Measurements from ENCODE around the gene CNIH2. TPM values are rescaled to one million over a fixed set of nuclear protein-coding genes. Genes with fewer than 3 reads are reported as not detected.

CNIH2 gene
- total and polyA plus RNA-seq, 2 of the 13 experiments (the other 11 are each of a cell fraction or from before 2014, with no cell fraction given): 0.60 to 0.69 TPM

- TF ChIP-seq SETDB1 (CRISPR knock-in tag; IDR thresholded peaks at IDR 0.05; ENCODE audit: borderline replicate concordance): no peak
- TF ChIP-seq CENPX (CRISPR knock-in tag; IDR thresholded peaks at IDR 0.05): no peak
- TF ChIP-seq ZNF510 (CRISPR knock-in tag; IDR thresholded peaks at IDR 0.05; ENCODE audit: low read depth): peak; percentile 89
- peak; percentile 18; the same call in 1 of the 2 replicates for TF ChIP-seq KLF12 (CRISPR knock-in tag; IDR thresholded peaks at IDR 0.05; ENCODE audit: borderline replicate concordance)
- peak; percentile 70 for TF ChIP-seq GATAD2A (CRISPR knock-in tag; IDR thresholded peaks at IDR 0.05)
- TF ChIP-seq ZFP37 (CRISPR knock-in tag; IDR thresholded peaks at IDR 0.05; ENCODE audit: borderline replicate concordance): no peak
- no peak for TF ChIP-seq GPN1 (CRISPR knock-in tag; IDR thresholded peaks at IDR 0.05; ENCODE audit: borderline replicate concordance)
- TF ChIP-seq YY1 (IDR thresholded peaks at IDR 0.05; ENCODE audit: insufficient read depth, insufficient replicate concordance, low read depth, low read length): peak; percentile 39
- TF ChIP-seq ZNF841 (CRISPR knock-in tag; IDR thresholded peaks at IDR 0.05; ENCODE audit: borderline replicate concordance): no peak
- no peak for TF ChIP-seq HES4 (CRISPR knock-in tag; IDR thresholded peaks at IDR 0.05; ENCODE audit: borderline replicate concordance)
- peak; percentile 35; the same call in 1 of the 2 replicates for TF ChIP-seq FOXA3 (CRISPR knock-in tag; IDR thresholded peaks at IDR 0.05)
- TF ChIP-seq NONO (IDR thresholded peaks at IDR 0.05): no peak
- TF ChIP-seq NONO (CRISPR knock-in tag; conservative IDR thresholded peaks at IDR 0.05): no peak
- TF ChIP-seq SPEN (CRISPR knock-in tag; IDR thresholded peaks at IDR 0.05; ENCODE audit: low read depth): no peak; the same call in none of the 2 replicates
- no peak for TF ChIP-seq ZBTB33 (CRISPR knock-in tag; IDR thresholded peaks at IDR 0.05)
- TF ChIP-seq ZNF44 (CRISPR knock-in tag; IDR thresholded peaks at IDR 0.05): no peak
- TF ChIP-seq KLF16 (CRISPR knock-in tag; IDR thresholded peaks at IDR 0.05): no peak; a peak in 2 of 4 replicates
- no peak for TF ChIP-seq SMAD3 (CRISPR knock-in tag; IDR thresholded peaks at IDR 0.05)
- TF ChIP-seq ZNF251 (CRISPR knock-in tag; IDR thresholded peaks at IDR 0.05): no peak
- TF ChIP-seq TERF1 (CRISPR knock-in tag; IDR thresholded peaks at IDR 0.05): no peak
- TF ChIP-seq ZNF512B (CRISPR knock-in tag; IDR thresholded peaks at IDR 0.05; ENCODE audit: borderline replicate concordance): no peak
- TF ChIP-seq ZNF382 (CRISPR knock-in tag; IDR thresholded peaks at IDR 0.05; ENCODE audit: borderline replicate concordance): no peak
- TF ChIP-seq SAP130 (CRISPR knock-in tag; IDR thresholded peaks at IDR 0.05; ENCODE audit: low read depth): peak; percentile 79
- TF ChIP-seq ZBTB1 (CRISPR knock-in tag; IDR thresholded peaks at IDR 0.05; ENCODE audit: borderline replicate concordance): no peak
- no peak for TF ChIP-seq SRSF4 (IDR thresholded peaks at IDR 0.05; ENCODE audit: low read depth, low read length, poor library complexity, severe bottlenecking)
- TF ChIP-seq MIXL1 (CRISPR knock-in tag; IDR thresholded peaks at IDR 0.05): peak; percentile 46; the same call in 1 of the 2 replicates
- TF ChIP-seq HDAC2 (CRISPR knock-in tag; IDR thresholded peaks at IDR 0.05): peak; percentile 23; the same call in 1 of the 2 replicates
These were observed 34.1 kb downstream of the CNIH2 start (continued) for GRCh38 chr11:66311965-66312548.

Measured in HepG2 (cell line).